ENCODE measurements around the gene CRABP2. TPM values are rescaled to one million over a fixed set of nuclear protein-coding genes. Genes with fewer than 3 reads are reported as not detected.

CRABP2 gene
- total and polyA plus RNA-seq, 2 of the 13 experiments (the other 11 are each of a cell fraction or from before 2014, with no cell fraction given), result 0.40 to 0.60 TPM

- TF ChIP-seq, protein P1, sequence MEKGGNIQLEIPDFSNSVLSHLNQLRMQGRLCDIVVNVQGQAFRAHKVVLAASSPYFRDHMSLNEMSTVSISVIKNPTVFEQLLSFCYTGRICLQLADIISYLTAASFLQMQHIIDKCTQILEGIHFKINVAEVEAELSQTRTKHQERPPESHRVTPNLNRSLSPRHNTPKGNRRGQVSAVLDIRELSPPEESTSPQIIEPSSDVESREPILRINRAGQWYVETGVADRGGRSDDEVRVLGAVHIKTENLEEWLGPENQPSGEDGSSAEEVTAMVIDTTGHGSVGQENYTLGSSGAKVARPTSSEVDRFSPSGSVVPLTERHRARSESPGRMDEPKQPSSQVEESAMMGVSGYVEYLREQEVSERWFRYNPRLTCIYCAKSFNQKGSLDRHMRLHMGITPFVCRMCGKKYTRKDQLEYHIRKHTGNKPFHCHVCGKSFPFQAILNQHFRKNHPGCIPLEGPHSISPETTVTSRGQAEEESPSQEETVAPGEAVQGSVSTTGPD (CRISPR knock-in tag; IDR thresholded peaks at IDR 0.05), result no peak
- no peak for TF ChIP-seq ZNF747 (CRISPR knock-in tag; IDR thresholded peaks at IDR 0.05; ENCODE audit: borderline replicate concordance)
- TF ChIP-seq ZBTB26 (CRISPR knock-in tag; IDR thresholded peaks at IDR 0.05; ENCODE audit: borderline replicate concordance), result no peak
- no peak for TF ChIP-seq ZNF138 (CRISPR knock-in tag; IDR thresholded peaks at IDR 0.05; ENCODE audit: low read depth)
- TF ChIP-seq, protein P2, sequence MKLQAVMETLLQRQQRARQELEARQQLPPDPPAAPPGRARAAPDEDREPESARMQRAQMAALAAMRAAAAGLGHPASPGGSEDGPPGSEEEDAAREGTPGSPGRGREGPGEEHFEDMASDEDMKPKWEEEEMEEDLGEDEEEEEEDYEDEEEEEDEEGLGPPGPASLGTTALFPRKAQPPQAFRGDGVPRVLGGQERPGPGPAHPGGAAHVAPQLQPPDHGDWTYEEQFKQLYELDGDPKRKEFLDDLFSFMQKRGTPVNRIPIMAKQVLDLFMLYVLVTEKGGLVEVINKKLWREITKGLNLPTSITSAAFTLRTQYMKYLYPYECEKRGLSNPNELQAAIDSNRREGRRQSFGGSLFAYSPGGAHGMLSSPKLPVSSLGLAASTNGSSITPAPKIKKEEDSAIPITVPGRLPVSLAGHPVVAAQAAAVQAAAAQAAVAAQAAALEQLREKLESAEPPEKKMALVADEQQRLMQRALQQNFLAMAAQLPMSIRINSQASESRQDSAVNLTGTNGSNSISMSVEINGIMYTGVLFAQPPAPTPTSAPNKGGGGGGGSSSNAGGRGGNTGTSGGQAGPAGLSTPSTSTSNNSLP (IDR thresholded peaks at IDR 0.05; ENCODE audit: low read depth, low read length), result no peak
- TF ChIP-seq, protein P3, sequence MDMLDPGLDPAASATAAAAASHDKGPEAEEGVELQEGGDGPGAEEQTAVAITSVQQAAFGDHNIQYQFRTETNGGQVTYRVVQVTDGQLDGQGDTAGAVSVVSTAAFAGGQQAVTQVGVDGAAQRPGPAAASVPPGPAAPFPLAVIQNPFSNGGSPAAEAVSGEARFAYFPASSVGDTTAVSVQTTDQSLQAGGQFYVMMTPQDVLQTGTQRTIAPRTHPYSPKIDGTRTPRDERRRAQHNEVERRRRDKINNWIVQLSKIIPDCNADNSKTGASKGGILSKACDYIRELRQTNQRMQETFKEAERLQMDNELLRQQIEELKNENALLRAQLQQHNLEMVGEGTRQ (IDR thresholded peaks at IDR 0.05; ENCODE audit: low read depth, low read length), result no peak
- TF ChIP-seq, protein P3 (CRISPR knock-in tag; IDR thresholded peaks at IDR 0.05; ENCODE audit: borderline replicate concordance), result no peak
- TF ChIP-seq HMG20B (CRISPR knock-in tag; conservative IDR thresholded peaks at IDR 0.05), result no peak
- TF ChIP-seq ZBTB14 (CRISPR knock-in tag; IDR thresholded peaks at IDR 0.05), result peak; percentile 30; the same call in 1 of the 2 replicates
- TF ChIP-seq HOXD1 (CRISPR knock-in tag; IDR thresholded peaks at IDR 0.05), result no peak
- no peak for TF ChIP-seq ZNF230 (CRISPR knock-in tag; IDR thresholded peaks at IDR 0.05)
- no peak for TF ChIP-seq CHCHD3 (CRISPR knock-in tag; IDR thresholded peaks at IDR 0.05)
- TF ChIP-seq ZNF468 (CRISPR knock-in tag; IDR thresholded peaks at IDR 0.05), result no peak
- TF ChIP-seq, protein P4, sequence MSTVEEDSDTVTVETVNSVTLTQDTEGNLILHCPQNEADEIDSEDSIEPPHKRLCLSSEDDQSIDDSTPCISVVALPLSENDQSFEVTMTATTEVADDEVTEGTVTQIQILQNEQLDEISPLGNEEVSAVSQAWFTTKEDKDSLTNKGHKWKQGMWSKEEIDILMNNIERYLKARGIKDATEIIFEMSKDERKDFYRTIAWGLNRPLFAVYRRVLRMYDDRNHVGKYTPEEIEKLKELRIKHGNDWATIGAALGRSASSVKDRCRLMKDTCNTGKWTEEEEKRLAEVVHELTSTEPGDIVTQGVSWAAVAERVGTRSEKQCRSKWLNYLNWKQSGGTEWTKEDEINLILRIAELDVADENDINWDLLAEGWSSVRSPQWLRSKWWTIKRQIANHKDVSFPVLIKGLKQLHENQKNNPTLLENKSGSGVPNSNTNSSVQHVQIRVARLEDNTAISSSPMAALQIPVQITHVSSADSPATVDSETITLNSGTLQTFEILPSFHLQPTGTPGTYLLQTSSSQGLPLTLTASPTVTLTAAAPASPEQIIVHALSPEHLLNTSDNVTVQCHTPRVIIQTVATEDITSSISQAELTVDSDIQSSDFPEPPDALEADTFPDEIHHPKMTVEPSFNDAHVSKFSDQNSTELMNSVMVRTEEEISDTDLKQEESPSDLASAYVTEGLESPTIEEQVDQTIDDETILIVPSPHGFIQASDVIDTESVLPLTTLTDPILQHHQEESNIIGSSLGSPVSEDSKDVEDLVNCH (CRISPR knock-in tag; IDR thresholded peaks at IDR 0.05), result no peak
- TF ChIP-seq SALL2 (CRISPR knock-in tag; IDR thresholded peaks at IDR 0.05), result no peak
- no peak for TF ChIP-seq IRF9 (CRISPR knock-in tag; IDR thresholded peaks at IDR 0.05; ENCODE audit: borderline replicate concordance)
- TF ChIP-seq SNAPC5 (CRISPR knock-in tag; IDR thresholded peaks at IDR 0.05; ENCODE audit: borderline replicate concordance), result no peak
Measured at GRCh38 chr1:156749419-156750118, 44.2 kb upstream of the CRABP2 start (continued).
